HG03439 (cell line): ENCODE results near the gene OBI1.

ENCODE experiments used
- ATAC-seq: cut with Tn5 transposase; IDR thresholded peaks from one replicate; pipeline ENCODE4 v1.9.1; 2021; ENCODE audit warnings: mild to moderate bottlenecking, moderate library complexity; ENCODE audit not compliant: unreplicated experiment

Gene OBI1

DNA sequence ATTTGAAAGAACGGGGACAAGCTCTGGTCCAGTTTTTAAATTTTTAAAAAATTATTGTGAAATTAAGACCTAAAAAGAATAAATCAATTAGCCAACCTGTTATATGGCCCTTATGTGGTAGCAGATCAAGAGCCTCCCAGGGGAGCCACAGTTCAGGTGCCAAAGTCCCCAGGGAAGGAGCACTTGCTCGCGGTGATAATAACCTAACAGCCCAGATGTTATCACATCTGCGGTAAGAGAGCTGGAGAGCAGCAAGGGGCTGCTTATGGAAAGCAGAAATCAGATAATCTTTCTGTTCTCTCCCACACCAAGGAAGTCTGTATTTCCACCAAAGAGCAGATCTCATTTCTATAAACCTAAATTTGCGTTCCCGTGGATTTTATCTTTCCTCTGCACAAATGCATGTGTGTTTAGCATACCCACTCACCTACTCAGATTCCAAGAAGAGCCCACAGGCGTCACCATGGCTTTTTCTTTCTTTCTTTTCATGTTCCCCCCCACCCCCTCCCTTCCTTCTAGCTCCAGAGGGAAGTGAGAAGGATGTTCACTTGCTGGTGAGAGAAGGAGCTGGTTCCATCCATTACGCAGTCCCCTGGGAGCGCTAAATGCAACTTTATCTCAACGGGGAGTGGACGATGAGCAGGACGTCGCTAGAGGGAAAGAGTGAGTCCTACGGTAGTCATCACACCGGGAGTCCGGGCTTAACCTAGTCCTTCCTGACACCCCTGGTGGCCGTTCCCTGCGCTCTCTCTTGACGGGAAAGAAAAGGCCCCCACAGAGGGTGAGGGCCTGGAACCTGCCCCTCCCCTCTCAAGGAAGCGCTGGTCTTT, 54.0 kb downstream of the OBI1 start:
- no peak for ATAC-seq

DNA sequence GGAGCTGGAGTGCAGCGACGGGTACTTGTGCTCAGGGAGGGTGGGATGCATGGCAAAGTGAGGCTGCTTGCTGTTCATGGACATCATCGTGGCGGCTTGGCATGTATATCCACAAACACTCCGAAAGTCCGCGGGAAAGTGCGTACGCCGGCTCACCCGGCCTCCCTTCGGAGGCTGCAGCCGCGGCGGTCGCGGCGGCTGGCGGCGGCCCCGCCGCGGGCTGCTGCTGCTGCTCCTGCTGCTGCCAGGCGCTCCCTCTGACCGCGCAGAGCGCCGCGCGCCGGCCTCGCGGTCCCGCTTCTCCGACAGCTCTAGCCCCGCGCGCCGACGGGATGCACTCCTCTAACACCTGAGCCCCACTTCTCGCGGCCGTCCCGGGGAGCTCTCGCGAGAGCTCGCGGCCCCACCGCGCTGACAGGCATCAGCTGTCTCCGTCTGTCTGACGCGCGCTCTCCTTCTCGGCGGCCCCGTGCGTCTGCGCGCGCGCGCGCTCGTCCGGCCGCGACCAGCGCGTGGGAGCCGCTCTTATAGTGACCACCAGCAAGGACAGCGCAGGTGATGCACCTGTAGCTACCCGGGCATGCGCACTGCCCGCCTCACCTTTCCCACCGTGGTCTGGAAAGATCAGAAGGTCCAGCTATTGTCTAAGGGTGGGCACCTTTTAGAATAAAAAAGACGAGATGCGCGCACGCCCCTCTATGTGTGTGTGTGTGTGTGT, 55.6 kb downstream of the OBI1 start, which contains the start of gene POU4F1:
Gene POU4F1, minus strand, starts transcription at position 313 of the 718 bp plus-strand sequence. Its CDS starts 226 bp downstream, at position 87.
- ATAC-seq = peak; percentile 84

DNA sequence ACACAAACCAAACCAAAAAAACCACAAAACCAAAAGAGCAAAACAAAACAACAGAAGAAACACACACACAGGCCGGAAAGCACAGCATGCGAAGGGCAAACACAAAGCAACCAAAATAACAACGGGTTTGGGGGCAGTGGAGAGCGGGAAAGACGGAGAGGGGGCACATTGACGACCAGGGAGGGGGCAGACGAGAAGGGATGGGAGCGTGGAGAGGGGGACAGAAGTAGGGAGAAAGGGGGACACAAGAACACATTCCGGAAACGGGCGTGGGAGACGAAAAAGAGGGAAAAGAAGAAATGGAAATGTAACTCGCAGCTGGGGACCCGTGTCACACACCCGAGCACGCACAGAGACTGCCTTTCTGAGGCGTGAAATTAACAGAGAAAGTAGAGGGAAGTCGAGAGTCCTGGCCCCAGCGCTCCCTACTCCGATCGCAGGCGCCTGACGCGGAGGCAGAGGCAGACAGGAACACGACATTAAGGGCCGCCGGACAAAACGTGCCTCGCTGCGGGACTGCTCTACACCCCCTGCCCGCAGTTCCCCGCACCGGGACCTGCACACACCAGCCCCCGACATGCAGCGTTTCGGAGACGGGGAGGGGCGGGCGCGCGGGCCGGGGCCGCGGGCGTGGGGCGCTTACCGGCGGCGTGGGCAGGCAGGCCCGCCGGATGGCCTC, 56.3 kb downstream of the OBI1 start:
- peak; percentile 25 for ATAC-seq

DNA sequence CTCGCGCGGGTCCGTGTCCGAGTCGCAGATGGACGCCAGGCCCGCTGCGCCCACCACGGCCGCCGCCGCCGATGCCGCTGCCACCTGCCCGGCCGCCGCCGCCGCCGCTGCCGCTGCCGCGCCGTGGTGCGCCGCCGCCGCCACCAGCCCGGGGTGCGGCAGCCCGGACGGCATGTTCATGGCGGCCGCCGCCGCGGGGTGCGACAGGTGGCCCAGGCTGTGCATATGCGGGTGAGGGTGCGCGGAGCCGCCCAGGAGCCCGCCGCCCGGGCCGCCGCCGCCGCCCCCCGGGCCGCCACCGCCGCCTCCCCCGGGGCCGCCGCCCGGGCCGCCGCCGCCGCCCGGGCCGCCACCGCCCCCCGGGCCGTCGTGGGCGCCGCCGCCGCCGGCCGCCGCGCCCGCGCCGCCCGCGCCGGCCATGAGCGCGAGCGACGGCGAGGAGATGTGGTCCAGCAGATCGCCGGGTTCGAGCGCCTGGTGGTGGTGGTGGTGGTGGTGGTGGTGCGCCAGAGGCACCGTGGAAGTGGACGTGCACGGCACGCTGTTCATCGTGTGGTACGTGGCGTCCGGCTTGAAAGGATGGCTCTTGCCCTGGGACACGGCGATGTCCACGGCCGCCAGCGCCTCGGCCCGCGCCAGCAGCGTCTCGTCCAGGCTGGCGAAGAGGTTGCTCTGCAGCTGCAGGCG, 56.9 kb downstream of the OBI1 start:
- ATAC-seq = no peak

DNA sequence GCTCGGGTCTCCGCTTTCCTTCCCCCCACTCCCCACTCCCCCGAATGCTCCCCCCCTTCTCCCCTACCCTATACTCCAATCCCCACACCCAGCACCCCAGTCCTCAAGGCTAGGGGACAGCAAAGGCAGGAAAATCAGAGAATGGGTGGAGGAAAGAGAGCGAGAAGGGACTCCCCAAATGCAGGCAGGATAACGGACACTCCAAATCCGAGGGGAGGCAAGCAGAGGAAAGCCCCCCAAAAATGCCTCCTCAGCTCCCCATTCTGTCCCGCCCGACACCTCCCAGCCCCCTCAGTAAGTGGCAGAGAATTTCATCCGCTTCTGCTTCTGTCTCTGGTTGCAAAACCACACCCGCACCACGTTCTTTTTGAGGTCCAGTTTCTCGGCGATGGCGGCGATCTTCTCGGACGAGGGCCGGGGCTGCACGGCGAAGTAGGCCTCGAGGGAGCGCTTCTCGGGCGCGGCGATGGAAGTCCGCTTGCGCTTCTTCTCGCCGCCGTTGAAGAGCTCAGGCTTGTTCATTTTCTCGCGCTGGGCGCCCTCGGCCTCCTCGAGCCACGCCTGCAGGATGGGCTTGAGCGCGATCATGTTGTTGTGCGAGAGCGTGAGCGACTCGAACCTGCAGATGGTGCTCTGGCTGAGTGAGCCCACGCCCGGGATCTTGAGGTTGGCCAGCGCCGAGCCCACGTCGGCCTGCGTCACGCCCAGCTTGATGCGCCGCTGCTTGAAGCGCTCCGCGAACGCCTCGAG, 57.7 kb downstream of the OBI1 start:
- ATAC-seq = no peak

DNA sequence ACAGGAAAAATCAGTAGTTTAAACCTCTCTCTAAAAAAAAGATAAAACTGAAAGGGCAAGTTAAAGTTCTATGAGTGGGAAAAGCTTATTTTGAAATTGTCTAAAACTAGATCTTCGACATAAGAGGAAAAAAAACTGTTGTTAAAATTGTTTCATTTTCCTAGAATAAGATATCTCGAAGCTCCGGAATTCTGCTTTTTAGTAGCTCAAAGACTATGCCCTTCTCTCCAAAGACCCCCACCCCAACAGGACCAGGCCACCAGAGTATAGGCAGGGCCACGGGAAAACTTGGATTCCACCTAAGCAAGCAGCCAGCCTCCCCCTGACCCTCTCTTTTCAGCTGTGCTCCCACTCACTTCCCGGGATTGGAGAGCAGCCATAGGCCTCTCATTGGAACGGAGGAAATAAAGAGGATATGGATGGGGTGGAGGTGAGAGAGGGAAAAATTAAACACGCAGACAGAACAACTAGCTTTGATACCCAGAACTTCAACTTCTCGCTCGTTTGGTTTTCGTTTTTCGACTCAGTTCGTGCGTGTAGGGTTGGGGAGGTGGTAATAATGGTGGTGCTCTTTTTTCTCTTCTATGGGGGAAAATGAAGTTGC, 58.6 kb downstream of the OBI1 start:
- no peak for ATAC-seq

DNA sequence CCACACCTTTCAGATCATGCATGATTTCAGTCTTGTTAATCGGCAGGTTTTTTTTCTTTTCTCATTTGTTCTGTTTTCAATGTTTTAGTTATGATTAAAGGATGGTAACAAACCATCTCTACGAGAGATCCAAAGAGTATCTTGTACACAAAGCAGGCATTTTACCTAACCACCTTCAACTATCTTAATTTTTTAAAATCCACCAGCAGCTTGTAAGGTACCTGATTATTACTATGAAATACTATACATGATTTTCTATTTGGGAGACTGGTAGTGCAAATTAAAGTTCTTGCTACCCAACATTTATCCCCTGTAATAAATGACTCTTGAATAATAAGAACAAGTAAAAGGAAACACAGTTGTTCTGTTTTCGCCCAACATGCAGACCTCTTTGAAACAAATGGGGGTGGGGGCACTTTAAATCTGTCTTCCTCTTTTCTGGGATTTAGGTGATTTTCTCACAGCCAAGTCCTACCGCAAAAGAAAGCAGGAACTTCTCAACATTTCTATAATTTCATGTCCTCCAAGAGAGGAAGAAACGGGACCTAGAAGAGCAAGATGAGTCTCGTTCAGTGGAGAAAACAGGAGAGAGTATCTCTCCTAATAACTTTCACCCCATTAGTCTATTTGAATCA, 59.2 kb downstream of the OBI1 start:
- ATAC-seq = no peak

DNA sequence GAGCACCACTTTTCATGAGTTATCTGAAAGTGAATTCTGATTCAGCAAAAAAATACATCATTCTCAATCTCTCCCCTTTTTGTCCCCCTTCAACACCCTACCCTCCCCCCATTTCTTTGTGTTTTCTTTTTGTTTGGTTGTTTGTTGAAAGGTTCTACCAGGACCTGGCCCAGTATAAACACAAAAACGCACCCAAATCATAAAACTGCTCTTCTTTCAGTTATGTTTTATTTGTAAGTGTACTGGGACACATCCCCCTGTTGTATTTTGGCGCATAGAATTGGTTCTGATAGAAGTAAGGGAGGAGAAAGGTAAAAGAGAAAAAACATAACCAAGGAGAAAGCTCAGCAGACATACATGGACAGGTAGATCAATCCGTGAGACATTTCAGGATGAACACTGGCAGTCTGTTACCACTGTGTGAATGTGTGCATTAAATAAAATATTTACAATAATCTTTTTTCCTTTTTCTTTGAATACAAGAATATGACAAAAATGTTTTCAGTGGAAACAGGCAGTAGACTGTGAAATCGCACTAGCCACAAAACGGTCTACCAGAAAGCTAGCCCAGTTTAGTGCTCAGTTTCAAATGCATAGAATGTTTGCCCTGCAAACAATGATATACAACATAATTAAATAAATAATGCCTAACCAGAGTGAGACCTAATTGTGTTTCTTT, 59.9 kb downstream of the OBI1 start:
- ATAC-seq = no peak

DNA sequence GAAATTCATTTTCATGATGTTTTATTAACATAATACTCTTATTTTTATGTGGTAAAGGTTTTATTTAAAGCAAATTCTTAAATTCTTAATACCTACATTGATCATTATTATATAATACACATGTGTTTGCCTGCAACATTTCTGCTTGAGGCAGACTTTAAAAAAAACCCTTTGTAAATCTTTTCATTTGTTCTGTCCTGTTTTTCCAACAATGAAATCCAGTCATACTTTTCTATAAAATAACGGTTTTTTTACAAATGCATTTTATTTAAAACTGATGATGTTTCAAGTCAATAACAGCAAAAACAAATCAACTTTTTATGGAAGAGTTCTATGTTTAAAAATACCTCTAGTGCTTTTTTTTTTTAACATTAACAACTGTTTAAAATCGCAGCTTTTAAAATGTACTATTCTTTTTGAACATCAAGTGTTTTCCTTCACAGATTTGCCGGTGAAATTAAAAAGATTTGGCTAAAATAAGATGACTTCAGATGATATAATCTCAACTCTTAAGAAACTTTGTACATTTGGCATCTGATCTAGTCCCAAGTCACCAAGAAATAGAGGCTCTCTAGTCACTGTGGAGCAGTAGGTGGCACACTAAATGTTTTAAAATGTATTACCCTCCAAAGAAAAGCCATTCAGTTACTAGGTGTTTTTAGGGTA, 60.7 kb downstream of the OBI1 start:
- no peak for ATAC-seq

DNA sequence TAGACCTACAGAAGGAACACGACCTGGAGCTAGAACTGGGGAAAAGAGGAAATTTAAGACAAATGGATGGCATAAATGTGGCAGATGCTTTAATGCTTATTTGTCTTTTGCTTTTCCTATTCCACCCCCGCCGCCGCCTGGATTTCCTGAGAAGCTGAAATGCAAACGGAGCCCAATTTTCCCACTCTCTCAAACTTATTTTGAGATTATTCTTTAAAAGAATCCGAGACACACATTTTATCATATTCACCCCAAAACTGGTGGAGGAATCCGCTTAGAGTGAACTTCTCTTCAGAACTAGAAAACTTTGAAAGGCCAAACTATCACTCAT, 61.4 kb downstream of the OBI1 start:
- no peak for ATAC-seq

DNA sequence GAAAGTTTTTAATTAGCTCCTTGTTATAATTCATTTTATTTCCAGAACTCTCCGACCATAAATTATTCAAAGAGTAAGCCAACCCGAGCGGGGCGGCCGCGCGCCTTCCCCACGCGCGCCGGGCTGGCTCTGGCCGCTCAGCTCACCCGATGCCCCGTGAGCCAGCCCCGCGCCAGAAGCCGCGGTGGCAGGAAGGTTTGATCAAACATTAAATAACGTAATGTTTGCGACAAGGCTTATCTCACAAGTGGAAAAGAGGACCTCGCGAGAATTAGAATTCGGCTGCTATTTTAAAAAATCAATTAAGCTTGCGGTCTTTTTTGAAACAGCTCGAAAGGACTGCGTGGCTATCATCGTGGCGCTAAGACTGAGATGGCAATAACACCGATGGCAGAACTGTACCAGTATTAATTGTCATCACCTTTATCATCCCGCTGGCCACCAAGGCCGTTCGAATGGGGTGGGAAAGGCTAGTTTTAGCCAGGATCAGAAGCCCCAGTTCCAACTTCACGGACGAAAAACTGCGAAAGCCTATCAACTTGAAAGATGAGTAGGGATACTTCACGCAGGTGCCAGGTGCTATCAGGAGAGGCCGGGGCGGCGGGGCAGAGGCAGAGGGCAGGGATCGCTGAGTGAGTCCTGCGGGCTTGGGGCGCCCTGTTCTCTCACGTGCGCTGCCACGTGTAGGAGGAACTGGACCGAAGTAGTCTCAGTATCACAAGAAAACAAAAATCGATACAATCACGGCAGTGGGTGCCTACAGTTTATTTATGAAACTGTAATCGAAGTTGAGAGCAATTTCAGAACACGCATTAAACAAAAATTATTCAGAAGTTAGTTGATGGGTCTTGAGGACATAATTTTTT, 62.0 kb downstream of the OBI1 start:
- ATAC-seq = no peak

DNA sequence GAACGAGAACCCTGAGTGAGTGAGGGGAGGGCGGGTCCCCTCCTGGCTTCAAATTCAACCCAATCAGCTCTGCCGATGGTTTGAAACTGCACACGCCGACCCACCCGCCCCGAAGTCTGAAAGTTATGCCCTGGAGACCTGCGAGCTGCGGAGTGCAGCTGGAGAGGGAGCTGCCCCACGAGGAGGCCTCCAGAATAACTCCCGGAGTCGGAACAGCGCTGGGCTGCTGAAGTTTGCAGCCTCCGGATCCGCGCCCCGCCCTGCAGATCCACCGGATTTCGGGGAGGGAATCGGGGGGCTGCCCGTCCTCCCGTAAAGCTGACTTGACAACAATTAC, 62.6 kb downstream of the OBI1 start:
- no peak for ATAC-seq

DNA sequence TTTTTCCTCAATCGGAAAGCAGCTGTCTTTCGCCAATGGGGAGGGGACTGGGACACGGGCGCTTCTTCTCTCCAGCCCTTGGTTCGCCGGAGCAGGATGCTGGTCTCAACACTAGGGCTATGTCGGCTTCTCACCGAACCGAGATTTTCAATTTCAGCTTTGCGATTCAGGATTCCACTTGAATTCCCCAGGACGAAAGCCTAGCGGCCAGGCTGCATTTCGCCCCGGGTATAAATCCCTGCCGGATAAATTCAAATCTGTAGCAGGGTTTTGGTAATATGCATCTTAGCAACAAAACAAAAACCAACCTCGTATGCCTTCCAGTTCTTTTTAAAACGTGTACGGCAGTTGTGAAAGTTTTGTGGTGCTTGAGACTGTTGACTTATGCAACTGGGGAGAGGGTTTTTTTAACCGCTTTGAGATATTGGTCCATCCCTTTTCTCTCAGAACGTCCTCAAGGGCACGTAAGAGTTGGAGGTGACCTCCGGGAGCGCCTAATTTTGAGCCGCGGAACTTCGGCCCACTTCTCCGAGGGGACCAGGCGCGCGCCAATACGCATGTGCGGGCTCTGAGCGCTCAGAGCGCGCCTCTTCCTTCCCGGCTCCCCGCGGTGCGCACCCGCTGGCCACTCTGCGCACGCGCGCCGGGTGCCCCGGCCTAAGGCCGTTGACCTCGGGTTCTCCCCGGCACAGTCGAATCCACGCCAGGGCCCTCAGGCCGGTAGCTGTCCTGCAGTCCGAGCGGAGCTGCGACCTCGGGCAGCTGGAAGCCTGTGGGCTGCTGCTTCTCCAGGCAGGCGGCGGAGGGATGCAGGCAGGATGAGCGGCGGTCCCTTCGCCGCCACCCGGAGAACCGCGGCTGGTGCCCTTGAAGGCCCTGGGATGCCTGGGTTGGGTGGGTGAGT, 63.2 kb downstream of the OBI1 start:
- no peak for ATAC-seq

DNA sequence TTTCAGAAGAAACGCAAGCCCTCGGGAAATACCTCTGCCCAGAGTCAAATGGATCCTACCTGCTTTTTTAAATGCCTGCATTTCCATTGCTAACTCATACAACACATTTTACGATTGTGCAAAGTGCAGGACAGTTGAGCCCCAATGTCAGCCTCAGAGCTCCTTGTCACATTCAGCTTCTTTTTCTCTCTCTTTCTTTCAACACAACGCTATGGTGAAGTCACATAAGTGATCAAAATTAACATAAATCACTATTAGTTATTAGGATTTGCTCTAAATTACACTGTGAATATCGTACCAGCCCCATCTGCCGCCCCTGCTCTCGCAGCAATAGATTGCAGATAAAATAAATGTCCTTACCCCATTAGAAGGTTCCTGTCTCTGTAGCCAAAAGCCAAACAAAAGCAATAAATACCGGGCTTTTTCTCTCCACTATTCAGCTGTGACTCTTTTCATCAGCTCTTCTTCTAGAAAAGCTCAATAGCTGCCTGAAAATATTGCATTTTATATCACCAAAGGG, 64.4 kb downstream of the OBI1 start:
- ATAC-seq = no peak

DNA sequence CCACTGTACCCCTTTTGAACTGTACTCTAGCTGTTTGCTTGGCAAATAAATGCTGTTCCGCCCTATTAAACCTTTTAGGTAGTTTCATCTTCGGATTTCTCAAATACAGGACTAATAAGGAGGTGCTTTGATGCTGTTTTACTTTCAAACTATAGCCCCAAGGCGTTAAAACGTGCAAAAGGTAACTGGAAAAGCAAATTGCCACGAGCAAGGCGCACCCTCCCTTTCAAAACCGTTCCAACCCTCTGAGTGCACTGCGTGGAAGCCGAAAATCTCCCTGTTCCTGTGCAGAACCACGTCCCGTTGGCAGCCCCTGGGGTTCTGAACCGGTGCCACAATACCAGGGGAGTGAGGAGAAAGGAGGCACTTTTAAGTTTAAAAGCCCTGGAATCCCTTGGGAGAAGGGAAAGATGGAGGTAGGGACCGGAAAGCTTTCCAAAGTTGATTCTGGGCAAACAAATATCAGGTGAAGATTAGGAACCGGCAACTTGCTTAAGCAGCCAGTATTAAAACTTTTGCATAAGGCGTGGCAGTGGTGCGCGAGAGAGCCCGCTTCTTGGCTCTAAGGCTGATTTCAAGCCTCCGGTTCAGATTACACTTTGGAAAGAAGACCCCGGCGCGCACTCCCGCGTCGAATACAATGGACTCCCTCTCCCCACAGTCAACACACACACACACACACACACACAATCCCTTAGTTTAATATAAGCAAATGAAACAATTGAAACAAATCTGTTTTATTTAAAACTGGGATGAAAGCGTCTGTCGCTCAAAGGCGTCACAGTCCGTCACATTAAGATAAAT, 65.1 kb downstream of the OBI1 start:
- no peak for ATAC-seq

DNA sequence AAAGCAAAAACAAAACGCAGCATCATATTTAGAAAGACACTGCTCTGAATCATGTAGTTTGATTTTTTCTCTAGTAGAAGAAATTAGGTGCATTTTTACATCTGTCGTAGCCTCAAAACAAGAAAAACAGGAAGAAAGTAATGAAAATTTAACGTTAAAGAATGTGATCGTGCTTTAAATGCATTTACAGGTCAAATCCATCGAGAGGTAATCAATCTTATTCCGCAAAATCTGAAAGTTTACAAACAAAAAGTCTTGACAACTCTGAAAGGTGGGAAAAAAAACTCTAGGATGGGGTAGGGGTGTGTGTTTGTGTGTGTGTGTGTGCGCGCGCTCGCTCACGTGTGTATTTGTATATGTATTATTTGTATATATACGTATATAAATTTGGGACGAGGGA, 65.8 kb downstream of the OBI1 start:
- ATAC-seq = no peak
